HG03460 (cell line): ENCODE results near the gene USP5.

Source experiments
- ATAC-seq: cut with Tn5 transposase; IDR thresholded peaks from one replicate; pipeline ENCODE4 v1.9.1; 2021; ENCODE audit not compliant: unreplicated experiment

USP5 gene

GRCh38 chr12:6914246-6914946 lies 62.4 kb downstream of the USP5 start, which contains the start of gene ENO2:
Gene ENO2, plus strand, starts transcription at chr12:6914580. Its CDS starts 1,253 bp downstream, at chr12:6915833.
- peak; percentile 80 for ATAC-seq

DNA sequence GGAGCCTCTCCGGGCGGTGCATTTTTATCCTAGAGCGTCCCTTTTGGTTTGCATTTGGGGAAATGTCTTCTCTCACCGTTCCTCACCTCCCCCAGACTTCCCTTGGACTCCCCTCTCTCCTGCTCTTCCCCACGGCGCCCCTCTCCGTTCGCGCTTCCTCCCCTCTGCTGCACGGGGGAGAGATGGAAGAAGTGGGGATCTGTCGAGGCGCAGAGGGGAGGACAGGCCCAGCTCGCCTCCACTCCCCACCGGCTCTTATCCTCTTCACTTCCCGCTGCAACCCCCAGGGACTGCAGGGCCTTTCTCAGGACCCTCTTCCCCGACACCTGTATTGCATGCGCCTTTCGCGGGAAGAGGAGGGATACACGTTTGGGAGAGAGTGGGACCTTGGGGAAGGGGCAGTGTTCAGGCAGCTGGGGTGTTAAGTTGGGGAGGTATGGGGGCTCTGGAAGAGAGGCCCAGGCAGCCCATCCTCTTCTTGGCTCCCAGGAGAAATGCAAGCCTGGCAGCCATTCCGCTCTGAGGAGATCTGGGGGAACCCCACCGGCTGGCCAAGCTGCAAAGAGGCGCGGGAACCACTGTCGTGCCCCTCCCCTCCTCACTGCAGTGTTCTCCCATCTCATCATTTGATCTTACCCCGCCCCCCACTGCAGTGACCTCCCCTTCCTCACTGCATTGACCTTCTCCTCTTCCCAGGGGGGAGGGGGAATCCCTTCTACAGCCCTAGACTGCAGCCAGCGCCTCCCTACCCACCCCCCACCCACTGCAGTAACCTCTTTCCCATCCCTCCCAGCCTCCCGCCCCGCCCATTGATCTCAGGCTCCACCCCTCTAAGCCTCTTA lies 63.2 kb downstream of the USP5 start:
- ATAC-seq, result peak; percentile 17

GRCh38 chr12:6915789-6916285 lies 63.9 kb downstream of the USP5 start:
- ATAC-seq, result no peak
